Measurements from ENCODE around the gene TNFSF8.

DNA sequence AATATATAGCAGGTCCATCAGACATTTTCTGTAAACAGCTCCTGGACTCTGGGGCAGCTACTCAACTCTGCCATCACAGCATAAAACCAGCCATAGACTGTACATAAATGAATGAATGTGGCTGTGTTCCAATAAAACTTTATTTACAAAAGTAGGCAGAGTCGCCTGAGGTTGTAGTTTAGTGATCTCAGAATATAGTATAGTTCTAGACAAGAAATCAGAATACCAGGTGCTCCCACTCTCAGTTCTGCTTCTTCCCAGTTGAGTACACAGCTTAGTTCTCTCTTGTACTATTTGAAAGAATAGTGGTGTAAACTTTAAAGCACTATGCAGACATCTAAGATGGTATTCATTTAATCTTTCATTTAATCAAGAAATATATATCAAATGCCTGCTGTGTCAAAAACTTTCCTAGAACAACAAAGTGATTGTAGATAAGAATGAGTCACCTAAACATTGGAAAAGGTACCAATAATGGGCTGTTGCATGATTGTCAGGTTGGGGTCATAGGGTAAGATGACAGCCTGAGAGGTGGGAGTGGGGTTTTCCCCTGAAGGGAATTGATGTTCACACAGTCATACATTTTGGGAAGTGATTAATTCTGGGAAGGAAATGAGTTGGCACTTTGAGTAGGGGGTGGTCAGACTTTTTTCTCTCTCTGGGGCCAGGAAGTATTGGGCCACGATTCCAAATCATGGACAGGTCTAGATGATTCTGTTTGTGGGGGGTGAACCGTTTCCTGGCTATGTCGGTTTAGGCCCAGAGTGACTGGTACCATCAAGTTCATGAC, 37.0 kb downstream of the TNFSF8 start:
- no peak for TF ChIP-seq ZNF76 (tag by site-specific recombination; IDR thresholded peaks at IDR 0.05; ENCODE audit: borderline replicate concordance, low read depth)
- TF ChIP-seq, protein P1, sequence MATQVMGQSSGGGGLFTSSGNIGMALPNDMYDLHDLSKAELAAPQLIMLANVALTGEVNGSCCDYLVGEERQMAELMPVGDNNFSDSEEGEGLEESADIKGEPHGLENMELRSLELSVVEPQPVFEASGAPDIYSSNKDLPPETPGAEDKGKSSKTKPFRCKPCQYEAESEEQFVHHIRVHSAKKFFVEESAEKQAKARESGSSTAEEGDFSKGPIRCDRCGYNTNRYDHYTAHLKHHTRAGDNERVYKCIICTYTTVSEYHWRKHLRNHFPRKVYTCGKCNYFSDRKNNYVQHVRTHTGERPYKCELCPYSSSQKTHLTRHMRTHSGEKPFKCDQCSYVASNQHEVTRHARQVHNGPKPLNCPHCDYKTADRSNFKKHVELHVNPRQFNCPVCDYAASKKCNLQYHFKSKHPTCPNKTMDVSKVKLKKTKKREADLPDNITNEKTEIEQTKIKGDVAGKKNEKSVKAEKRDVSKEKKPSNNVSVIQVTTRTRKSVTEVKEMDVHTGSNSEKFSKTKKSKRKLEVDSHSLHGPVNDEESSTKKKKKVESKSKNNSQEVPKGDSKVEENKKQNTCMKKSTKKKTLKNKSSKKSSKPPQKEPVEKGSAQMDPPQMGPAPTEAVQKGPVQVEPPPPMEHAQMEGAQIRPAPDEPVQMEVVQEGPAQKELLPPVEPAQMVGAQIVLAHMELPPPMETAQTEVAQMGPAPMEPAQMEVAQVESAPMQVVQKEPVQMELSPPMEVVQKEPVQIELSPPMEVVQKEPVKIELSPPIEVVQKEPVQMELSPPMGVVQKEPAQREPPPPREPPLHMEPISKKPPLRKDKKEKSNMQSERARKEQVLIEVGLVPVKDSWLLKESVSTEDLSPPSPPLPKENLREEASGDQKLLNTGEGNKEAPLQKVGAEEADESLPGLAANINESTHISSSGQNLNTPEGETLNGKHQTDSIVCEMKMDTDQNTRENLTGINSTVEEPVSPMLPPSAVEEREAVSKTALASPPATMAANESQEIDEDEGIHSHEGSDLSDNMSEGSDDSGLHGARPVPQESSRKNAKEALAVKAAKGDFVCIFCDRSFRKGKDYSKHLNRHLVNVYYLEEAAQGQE (tag by site-specific recombination; IDR thresholded peaks at IDR 0.05), result no peak
- TF ChIP-seq ZNF292 (tag by site-specific recombination; IDR thresholded peaks at IDR 0.05; ENCODE audit: borderline replicate concordance, low read depth), result no peak
- TF ChIP-seq, protein P2, sequence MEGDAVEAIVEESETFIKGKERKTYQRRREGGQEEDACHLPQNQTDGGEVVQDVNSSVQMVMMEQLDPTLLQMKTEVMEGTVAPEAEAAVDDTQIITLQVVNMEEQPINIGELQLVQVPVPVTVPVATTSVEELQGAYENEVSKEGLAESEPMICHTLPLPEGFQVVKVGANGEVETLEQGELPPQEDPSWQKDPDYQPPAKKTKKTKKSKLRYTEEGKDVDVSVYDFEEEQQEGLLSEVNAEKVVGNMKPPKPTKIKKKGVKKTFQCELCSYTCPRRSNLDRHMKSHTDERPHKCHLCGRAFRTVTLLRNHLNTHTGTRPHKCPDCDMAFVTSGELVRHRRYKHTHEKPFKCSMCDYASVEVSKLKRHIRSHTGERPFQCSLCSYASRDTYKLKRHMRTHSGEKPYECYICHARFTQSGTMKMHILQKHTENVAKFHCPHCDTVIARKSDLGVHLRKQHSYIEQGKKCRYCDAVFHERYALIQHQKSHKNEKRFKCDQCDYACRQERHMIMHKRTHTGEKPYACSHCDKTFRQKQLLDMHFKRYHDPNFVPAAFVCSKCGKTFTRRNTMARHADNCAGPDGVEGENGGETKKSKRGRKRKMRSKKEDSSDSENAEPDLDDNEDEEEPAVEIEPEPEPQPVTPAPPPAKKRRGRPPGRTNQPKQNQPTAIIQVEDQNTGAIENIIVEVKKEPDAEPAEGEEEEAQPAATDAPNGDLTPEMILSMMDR (tag by site-specific recombination; IDR thresholded peaks at IDR 0.05), result no peak
- no peak for TF ChIP-seq ZNF114 (tag by site-specific recombination; IDR thresholded peaks at IDR 0.05)
- TF ChIP-seq ZBTB8A (tag by site-specific recombination; IDR thresholded peaks at IDR 0.05), result no peak
- TF ChIP-seq, protein P3, sequence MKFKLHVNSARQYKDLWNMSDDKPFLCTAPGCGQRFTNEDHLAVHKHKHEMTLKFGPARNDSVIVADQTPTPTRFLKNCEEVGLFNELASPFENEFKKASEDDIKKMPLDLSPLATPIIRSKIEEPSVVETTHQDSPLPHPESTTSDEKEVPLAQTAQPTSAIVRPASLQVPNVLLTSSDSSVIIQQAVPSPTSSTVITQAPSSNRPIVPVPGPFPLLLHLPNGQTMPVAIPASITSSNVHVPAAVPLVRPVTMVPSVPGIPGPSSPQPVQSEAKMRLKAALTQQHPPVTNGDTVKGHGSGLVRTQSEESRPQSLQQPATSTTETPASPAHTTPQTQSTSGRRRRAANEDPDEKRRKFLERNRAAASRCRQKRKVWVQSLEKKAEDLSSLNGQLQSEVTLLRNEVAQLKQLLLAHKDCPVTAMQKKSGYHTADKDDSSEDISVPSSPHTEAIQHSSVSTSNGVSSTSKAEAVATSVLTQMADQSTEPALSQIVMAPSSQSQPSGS (tag by site-specific recombination; IDR thresholded peaks at IDR 0.05; ENCODE audit: low read depth), result no peak
- TF ChIP-seq ZNF2 (tag by site-specific recombination; IDR thresholded peaks at IDR 0.05), result no peak
